Hematopoietic multipotent progenitor cell treated with erythropoietin and hydrocortisone succinate and interleukin-3 and kit ligand, for 4 days (in vitro differentiated cells): ENCODE data around the gene CDC73.

Source experiments
- DNase-seq: peaks from one replicate; pipeline ENCODE4 v3.0.0-alpha.2; 2015

CDC73 gene

GRCh38 chr1:193299038-193299437 lies 177.2 kb downstream of the CDC73 start:
- DNase-seq, result no peak

GRCh38 chr1:193301746-193302145 lies 179.9 kb downstream of the CDC73 start:
- DNase-seq, result no peak

- DNase-seq, result no peak
Measured at GRCh38 chr1:193303849-193304248, 182.0 kb downstream of the CDC73 start.
